Lung (tissue), 12 donors: ENCODE results near the gene SLC11A1. TPM values are rescaled to one million over a fixed set of nuclear protein-coding genes. Genes with fewer than 3 reads are reported as not detected.

Experiments
- ATAC-seq: fragments of 200-7000 bp; cut with Tn5 transposase; one replicate; pipeline ENCODE4 v1.9.1; 2020; ENCODE audit warnings: moderate number of reproducible peaks; ENCODE audit not compliant: insufficient read depth, low FRiP score
- DNase-seq, 3 donors: peaks; one replicate each; pipeline ENCODE4 v3.0.0-alpha.2; 2013 to 2017
- H3K27ac ChIP-seq, 2 donors: one replicate each; pipeline ENCODE4 v1.5.1; 2013; ENCODE audit warnings: mild to moderate bottlenecking in 2 of 2, moderate library complexity in 2 of 2, control low read depth in 1 of 2, inconsistent platforms in 1 of 2, low read depth in 1 of 2, low read length in 1 of 2
- H3K27me3 ChIP-seq, 3 donors: one replicate each; pipeline ENCODE4 v1.5.1; 2013; ENCODE audit warnings: low read length in 2 of 3; ENCODE audit not compliant: control insufficient read depth in 3 of 3, insufficient read depth in 3 of 3
- H3K36me3 ChIP-seq, 4 donors: one replicate each; pipeline ENCODE4 v1.5.1; 2013; ENCODE audit warnings: low read length in 4 of 4, mild to moderate bottlenecking in 1 of 4, moderate library complexity in 1 of 4; ENCODE audit not compliant: control insufficient read depth in 4 of 4, insufficient read depth in 4 of 4
- H3K4me1 ChIP-seq, 5 donors: one replicate each; pipeline ENCODE4 v1.5.1; 2013; ENCODE audit warnings: low read length in 5 of 5, mild to moderate bottlenecking in 2 of 5, moderate library complexity in 1 of 5; ENCODE audit not compliant: control insufficient read depth in 5 of 5, insufficient read depth in 5 of 5
- H3K4me3 ChIP-seq: one replicate; pipeline ENCODE4 v1.5.1; 2013; ENCODE audit warnings: mild to moderate bottlenecking, control low read depth, moderate library complexity
- H3K9ac ChIP-seq, 2 donors: one replicate each; pipeline ENCODE4 v1.5.1; 2013; ENCODE audit warnings: low read length in 2 of 2, control low read depth in 1 of 2; ENCODE audit not compliant: insufficient read depth in 1 of 2
- H3K9me3 ChIP-seq, 4 donors: one replicate each; pipeline ENCODE4 v1.5.1; 2013; ENCODE audit warnings: low read length in 3 of 4, mild to moderate bottlenecking in 1 of 4, moderate library complexity in 1 of 4; ENCODE audit not compliant: control insufficient read depth in 4 of 4, insufficient read depth in 3 of 4
- WGBS, 2 donors: extraction: QIAGEN DNeasy Blood & Tissue Kit; methylation state at CpG; one replicate each; pipeline ENCODE4 v1.1.7; 2013; 5-methylcytosine and 5-hydroxymethylcytosine counted together
- polyA plus RNA-seq, 2 donors: library from polyadenylated mRNA; stranded (reverse); fragments of 200-250 nt; gene quantifications; one replicate each; pipeline ENCODE4 v1.2.1, GENCODE V29; 2013
- total RNA-seq, 2 donors: library from RNA; depleted of rRNA in 1 of 2; stranded (reverse); fragments of >200 nt in 1 of 2; gene quantifications; one replicate each; pipeline ENCODE4 v1.2.1, GENCODE V29; 2014 to 2021
- TF ChIP-seq, protein P1 (sequence below): IDR thresholded peaks from 2 replicates; pipeline ENCODE4 v1.5.1; 2012; ENCODE audit warnings: mild to moderate bottlenecking; ENCODE audit errors: control extremely low read depth, extremely low read depth
- donor health status: control.
- donor health status: control.
- donor health status: Bipolar disorder and iron deficiency.
- donor health status: healthy.
- donor health status: DM: yes; HTN: yes; CAD: no.

The SLC11A1 gene
- total and polyA plus RNA-seq, 4 donors: 57.6 to 359 (median 234) TPM

DNA sequence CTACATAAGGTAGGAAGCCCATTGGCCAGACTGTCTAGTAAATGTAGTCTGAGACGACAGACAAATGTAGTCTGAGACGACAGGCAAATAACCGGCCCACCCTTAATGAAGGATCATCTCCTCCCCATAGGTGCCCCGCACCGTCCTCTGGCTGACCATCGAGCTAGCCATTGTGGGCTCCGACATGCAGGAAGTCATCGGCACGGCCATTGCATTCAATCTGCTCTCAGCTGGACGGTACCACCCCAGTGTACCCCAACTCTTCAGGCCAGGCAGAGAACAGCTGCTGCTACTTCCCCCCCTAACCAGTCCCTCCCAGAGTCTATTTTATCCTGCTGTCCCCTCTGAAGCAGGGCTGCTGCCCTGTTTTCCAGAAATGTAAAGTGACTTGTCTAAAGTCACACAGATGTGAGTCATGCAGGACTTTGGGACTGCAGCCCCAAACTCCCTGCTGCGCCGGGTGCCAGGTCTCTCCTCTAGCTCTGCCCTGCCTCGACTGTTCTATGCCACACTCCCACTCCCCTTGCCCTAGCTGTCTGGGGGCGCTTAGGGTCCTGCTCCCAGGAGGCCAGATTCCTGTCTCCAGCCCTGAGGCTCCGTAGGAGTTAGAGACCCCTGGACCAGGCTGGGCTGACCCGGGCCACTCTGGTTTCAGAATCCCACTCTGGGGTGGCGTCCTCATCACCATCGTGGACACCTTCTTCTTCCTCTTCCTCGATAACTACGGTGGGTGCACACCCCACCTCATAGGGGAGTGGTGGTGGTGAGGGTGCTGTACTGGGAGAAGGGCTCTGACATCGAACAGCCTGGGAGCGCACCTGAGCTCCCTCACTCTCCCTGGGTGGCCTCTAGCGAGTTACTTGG, 4.7 kb downstream of the SLC11A1 start:
- 69 to 70% methylated on average over 23 of the region's 23 CpGs for WGBS, 2 donors
- H3K9ac ChIP-seq: no peak overlapping the region
- no peaks in the 10 kb centered on the region for H3K27me3 ChIP-seq
- TF ChIP-seq, protein P1, sequence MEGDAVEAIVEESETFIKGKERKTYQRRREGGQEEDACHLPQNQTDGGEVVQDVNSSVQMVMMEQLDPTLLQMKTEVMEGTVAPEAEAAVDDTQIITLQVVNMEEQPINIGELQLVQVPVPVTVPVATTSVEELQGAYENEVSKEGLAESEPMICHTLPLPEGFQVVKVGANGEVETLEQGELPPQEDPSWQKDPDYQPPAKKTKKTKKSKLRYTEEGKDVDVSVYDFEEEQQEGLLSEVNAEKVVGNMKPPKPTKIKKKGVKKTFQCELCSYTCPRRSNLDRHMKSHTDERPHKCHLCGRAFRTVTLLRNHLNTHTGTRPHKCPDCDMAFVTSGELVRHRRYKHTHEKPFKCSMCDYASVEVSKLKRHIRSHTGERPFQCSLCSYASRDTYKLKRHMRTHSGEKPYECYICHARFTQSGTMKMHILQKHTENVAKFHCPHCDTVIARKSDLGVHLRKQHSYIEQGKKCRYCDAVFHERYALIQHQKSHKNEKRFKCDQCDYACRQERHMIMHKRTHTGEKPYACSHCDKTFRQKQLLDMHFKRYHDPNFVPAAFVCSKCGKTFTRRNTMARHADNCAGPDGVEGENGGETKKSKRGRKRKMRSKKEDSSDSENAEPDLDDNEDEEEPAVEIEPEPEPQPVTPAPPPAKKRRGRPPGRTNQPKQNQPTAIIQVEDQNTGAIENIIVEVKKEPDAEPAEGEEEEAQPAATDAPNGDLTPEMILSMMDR: no peak
- no peaks in the 10 kb centered on the region for H3K9me3 ChIP-seq
- H3K27ac ChIP-seq: peak overlapping the region; percentile 22 to 82
- H3K4me3 ChIP-seq: no peak overlapping the region
- ATAC-seq (no peak), DNase-seq (no peak)
- no peaks in the 10 kb centered on the region for H3K36me3 ChIP-seq
- H3K4me1 ChIP-seq: peaks cover 0 to 6% (median 3%) of the 10 kb centered on the region in 5 donors

DNA sequence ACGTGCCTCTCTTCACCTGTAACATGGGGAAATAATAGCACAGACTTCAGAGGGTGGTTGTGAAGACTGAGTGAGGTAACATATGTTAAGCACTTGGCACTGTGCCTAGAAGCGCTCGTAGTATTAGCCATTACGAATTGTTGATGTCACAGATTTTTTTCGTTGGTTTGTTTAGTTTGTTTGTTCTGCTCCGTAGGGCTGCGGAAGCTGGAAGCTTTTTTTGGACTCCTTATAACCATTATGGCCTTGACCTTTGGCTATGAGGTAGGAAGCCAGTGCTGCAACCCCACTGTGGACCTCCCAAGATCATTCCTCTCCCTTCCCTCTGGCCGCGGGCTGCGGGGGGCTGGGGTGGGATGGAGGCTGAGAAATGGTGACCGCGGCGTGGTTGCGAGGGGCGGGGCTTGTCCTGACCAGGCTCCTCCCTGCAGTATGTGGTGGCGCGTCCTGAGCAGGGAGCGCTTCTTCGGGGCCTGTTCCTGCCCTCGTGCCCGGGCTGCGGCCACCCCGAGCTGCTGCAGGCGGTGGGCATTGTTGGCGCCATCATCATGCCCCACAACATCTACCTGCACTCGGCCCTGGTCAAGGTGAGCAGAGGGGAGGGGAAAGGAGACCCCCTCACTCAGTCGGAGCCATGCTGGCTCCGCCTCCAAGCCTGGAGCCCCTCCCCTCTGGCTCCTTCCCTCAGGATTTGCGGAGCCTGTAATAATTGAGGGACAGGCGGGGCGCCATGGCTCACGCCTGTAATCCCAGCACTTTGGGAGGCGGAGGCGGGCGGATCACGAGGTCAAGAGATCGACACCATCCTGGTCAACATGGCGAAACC, 5.5 kb downstream of the SLC11A1 start:
- Histone ChIP-seq H3K36me3 (no peaks in the 10 kb centered on the region), H3K27me3 (no peaks in the 10 kb centered on the region), H3K9me3 (no peaks in the 10 kb centered on the region), H3K9ac (peak overlapping the region in 1 of 2 donors; percentile 61), H3K4me1 (peaks cover 0 to 6% (median 3%) of the 10 kb centered on the region in 5 donors), H3K27ac (peak overlapping the region; percentile 22 to 82), H3K4me3 (peak overlapping the region; percentile 9)
- 14 to 15% methylated on average over 37 to 38 of the region's 38 CpGs for WGBS, 2 donors
- ATAC-seq: peak; percentile 68
- TF ChIP-seq, protein P1: no peak
- peak; percentile 89 to 95 (median 94) for DNase-seq

DNA sequence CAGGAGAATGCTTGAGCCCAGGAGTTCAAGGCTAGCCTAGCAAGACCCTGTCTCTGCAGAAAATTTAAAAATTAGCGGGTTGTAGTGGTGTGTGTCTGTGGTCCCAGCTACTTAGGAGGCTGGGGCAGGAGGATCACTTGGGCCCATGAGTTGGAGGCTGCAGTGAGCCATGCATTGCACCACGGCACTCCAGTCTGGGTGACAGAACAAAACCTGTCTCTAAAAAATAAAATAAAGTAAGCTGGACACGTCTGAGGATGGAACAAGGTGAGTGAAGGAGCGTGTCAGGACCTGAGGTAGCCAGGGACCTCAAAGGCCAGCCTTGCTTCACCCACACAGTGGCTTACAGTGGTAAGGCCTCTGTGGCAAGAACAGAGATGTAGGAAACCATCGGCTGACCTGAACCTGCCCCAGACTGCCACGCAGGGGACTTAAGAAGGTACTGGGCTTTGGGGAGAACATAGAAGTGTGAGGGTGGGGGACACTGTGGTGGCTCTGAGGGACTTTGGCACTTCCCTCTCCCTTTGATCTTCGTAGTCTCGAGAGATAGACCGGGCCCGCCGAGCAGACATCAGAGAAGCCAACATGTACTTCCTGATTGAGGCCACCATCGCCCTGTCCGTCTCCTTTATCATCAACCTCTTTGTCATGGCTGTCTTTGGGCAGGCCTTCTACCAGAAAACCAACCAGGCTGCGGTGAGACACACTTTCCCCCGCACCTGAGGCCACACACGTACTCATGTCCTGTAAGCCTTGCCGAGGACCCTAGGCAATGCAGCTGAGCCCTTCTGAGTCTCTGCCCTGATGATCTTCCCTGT, 7.5 kb downstream of the SLC11A1 start:
- DNase-seq (no peak), ATAC-seq (no peak)
- Histone ChIP-seq H3K27ac (peak overlapping the region in 1 of 2 donors; percentile 17), H3K27me3 (no peaks in the 10 kb centered on the region), H3K9ac (no peak overlapping the region), H3K4me3 (no peak overlapping the region), H3K36me3 (no peaks in the 10 kb centered on the region), H3K9me3 (no peaks in the 10 kb centered on the region), H3K4me1 (peaks cover 0 to 6% (median 3%) of the 10 kb centered on the region in 5 donors)
- TF ChIP-seq, protein P1: no peak
- WGBS, 2 donors: 91 to 93% methylated on average over 17 of the region's 17 CpGs
